DOHH2 (cell line): ENCODE results near the gene DNASE1L2.

ENCODE experiments used
- EZH2phosphoT487 ChIP-seq: fragments of 200-600 bp; sonication (generic); IDR thresholded peaks from 2 replicates; pipeline ENCODE4 v1.6.1; 2017; ENCODE audit warnings: borderline replicate concordance, mild to moderate bottlenecking, antibody characterized with exemption, low read length, moderate library complexity, mixed read lengths
- TF ChIP-seq, protein P1 (sequence below): fragments of 200-600 bp; sonication (generic); IDR thresholded peaks from one replicate; pipeline ENCODE4 v1.5.1; 2014; ENCODE audit warnings: antibody characterized with exemption, mild to moderate bottlenecking, low read depth, low read length; ENCODE audit not compliant: poor library complexity, severe bottlenecking

GRCh38 chr16:2216330-2216729 lies 19.9 kb upstream of the DNASE1L2 start:
- TF ChIP-seq, protein P1, sequence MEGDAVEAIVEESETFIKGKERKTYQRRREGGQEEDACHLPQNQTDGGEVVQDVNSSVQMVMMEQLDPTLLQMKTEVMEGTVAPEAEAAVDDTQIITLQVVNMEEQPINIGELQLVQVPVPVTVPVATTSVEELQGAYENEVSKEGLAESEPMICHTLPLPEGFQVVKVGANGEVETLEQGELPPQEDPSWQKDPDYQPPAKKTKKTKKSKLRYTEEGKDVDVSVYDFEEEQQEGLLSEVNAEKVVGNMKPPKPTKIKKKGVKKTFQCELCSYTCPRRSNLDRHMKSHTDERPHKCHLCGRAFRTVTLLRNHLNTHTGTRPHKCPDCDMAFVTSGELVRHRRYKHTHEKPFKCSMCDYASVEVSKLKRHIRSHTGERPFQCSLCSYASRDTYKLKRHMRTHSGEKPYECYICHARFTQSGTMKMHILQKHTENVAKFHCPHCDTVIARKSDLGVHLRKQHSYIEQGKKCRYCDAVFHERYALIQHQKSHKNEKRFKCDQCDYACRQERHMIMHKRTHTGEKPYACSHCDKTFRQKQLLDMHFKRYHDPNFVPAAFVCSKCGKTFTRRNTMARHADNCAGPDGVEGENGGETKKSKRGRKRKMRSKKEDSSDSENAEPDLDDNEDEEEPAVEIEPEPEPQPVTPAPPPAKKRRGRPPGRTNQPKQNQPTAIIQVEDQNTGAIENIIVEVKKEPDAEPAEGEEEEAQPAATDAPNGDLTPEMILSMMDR, result no peak
- no peak for TF ChIP-seq EZH2phosphoT487
